Omental fat pad (tissue), 4 donors: ENCODE results near the gene KRTAP10-3. TPM values are rescaled to one million over a fixed set of nuclear protein-coding genes. Genes with fewer than 3 reads are reported as not detected.

ENCODE experiments used
- ATAC-seq: fragments of 150-250 bp; one replicate; pipeline ENCODE4 v1.9.1; 2016; ENCODE audit warnings: mild to moderate bottlenecking, moderate library complexity; ENCODE audit not compliant: low FRiP score
- DNase-seq: peaks from one replicate; pipeline ENCODE4 v3.0.0-alpha.2; 2019; ENCODE audit warnings: low spot score
- total RNA-seq, 4 donors: library from RNA; depleted of rRNA; stranded (reverse); fragments of >200 nt; gene quantifications; one replicate each; pipeline ENCODE4 v1.1.0, GENCODE V29; 2016
- TF ChIP-seq, protein P1 (sequence below), 3 donors: fragments of 450-650 bp; IDR thresholded peaks; one replicate each; pipeline ENCODE4 v1.5.1; 2016 to 2017; ENCODE audit warnings: antibody characterized with exemption in 3 of 3, mild to moderate bottlenecking in 3 of 3, moderate library complexity in 2 of 3

KRTAP10-3 gene
- total RNA-seq, 4 donors from 2014 or later, result not detected

DNA sequence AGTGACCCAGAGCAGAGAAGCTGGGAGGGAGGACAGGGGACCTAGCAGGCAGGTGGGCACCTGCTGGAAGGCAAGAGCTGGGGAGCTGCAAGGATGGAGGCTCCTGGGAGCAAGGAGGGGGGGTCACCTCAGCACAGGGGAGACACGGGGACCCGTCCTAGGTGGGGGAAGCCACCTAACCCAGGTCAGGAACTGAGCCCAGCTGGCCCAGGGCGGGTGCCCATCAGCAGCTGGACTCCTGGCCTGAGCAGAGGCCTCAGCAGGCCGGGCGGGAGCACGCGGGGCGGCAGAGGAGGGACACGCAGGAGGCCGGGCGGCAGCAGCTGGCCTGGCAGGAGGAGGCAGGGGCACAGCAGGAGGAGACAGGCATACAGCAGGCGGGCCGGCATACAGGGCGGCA, 19.5 kb downstream of the KRTAP10-3 start:
- DNase-seq (no peak), ATAC-seq (no peak)
- TF ChIP-seq, protein P1, sequence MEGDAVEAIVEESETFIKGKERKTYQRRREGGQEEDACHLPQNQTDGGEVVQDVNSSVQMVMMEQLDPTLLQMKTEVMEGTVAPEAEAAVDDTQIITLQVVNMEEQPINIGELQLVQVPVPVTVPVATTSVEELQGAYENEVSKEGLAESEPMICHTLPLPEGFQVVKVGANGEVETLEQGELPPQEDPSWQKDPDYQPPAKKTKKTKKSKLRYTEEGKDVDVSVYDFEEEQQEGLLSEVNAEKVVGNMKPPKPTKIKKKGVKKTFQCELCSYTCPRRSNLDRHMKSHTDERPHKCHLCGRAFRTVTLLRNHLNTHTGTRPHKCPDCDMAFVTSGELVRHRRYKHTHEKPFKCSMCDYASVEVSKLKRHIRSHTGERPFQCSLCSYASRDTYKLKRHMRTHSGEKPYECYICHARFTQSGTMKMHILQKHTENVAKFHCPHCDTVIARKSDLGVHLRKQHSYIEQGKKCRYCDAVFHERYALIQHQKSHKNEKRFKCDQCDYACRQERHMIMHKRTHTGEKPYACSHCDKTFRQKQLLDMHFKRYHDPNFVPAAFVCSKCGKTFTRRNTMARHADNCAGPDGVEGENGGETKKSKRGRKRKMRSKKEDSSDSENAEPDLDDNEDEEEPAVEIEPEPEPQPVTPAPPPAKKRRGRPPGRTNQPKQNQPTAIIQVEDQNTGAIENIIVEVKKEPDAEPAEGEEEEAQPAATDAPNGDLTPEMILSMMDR (IDR thresholded peaks at IDR 0.05), result no peak

DNA sequence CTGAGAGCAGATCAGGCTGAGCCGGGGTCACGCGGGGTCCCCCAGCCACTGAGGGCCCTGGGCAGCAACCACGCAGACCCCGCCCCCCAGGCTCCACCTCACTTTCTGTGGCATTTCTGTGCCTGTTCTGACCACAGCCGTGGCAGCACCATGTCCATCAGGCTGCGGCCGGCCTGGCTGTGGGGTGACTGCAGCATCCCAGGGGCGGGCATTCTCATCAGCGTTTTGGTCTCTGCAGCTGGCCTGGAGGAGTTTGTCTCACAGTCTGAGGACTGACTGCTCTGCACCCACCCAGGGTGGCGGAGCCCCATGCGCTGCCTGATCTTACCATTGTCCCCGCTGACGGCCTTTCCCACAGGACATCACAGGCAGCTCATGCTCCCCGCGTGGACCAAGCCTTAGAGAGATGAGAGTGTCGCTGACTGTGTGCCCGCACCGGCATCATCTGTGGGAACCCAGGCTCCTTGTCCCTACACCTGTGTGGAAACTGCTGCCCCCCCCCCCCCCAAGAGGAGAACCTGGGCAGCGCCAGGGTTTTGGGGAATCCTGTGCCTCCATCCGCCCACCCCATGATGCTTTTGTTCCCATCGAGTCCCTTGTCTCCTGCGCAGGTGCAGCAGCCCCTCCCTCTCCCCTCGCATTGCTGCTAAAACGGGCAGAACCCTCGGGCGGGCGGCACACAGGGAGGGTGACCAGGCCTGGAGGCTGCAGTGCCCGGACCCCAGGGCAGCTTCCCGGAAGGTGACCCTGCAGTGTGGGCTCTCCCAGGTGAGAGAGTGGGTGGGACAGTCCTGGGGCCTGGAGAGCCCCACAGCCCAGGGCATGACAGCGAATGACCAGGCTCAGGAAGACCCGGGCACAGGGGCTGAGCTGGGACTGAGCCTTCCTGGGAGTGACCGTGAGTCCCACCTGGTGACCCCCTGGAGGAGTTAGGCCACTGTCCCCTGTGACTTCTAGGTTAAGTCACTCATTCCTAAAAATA, 20.4 kb downstream of the KRTAP10-3 start:
- DNase-seq, result no peak
- no peak for ATAC-seq
- TF ChIP-seq, protein P1 (IDR thresholded peaks at IDR 0.05), result no peak

DNA sequence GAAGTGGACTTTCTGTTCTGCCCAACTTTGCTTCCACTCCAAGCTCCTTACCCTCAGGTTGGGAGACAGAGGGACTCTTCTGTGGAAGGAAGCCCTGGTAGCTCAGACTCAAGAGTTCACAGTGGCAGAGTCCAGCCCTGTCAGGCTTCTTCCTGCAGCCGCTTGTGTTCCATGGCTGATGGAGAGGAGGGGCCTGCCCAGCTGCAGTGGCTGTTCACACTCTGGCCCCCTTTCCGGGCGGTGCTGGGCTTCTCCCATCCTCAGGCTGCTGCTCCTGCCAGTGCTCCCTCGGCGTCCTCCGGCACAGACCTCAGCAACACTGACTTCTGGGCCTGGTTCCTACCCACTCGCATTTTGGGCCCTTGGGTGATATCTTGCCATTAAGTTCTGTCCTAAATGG, 22.6 kb downstream of the KRTAP10-3 start:
- DNase-seq (no peak), ATAC-seq (no peak)
- TF ChIP-seq, protein P1 (IDR thresholded peaks at IDR 0.05), result no peak

DNA sequence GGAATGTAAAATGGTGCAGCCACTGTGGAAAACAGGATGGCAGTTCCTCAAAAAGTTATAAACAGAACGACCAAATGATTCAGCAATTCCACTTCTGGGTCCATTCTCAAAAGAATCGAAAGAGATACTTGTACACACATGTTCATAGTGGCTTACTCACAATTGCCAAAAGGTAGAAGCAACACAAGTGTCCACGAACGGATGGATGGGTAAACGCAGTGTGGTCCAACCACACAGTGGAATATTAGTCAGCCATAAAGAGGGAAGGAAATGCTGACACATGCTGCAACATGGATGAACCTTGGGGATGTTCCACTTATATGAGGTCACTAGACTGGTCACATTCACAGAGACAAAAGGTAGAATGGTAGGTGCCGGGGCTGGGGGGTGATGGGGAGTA, 23.9 kb downstream of the KRTAP10-3 start:
- TF ChIP-seq, protein P1 (IDR thresholded peaks at IDR 0.05), result no peak
- ATAC-seq (no peak), DNase-seq (no peak)

DNA sequence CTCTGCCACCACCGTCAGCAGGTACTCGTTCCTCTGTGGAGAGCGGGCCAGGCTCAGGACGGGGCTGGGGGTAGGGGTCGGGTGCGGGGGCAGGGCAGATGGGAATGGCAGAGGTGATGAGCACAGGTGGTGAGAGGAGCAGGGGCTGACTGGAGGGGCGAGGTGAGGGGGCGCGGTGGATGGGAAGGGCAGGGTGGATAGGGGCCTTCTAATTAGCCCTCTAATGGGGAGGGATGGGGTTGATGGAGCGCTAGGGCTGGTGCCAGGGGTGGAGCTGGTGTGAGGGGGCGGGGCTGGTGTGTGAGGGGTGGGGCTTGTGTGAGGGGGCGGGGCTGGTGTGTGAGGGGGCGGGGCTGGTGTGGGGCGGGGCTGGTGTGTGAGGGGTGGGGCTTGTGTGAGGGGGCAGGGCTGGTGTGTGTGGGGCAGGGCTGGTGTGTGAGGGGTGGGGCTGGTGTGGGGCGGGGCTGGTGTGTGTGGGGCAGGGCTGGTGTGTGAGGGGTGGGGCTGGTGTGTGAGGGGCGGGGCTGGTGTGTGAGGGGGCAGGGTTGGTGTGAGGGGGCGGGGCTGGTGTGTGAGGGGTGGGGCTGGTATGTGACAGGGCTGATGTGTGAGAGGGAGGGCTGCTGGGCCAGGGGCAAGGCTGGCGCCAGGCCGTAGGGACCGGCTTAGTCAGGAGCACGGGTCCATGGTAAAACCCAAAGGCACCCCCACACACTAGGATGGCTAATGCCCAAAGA, 24.5 kb downstream of the KRTAP10-3 start:
- TF ChIP-seq, protein P1 (IDR thresholded peaks at IDR 0.05), result no peak
- ATAC-seq, result no peak
- no peak for DNase-seq

DNA sequence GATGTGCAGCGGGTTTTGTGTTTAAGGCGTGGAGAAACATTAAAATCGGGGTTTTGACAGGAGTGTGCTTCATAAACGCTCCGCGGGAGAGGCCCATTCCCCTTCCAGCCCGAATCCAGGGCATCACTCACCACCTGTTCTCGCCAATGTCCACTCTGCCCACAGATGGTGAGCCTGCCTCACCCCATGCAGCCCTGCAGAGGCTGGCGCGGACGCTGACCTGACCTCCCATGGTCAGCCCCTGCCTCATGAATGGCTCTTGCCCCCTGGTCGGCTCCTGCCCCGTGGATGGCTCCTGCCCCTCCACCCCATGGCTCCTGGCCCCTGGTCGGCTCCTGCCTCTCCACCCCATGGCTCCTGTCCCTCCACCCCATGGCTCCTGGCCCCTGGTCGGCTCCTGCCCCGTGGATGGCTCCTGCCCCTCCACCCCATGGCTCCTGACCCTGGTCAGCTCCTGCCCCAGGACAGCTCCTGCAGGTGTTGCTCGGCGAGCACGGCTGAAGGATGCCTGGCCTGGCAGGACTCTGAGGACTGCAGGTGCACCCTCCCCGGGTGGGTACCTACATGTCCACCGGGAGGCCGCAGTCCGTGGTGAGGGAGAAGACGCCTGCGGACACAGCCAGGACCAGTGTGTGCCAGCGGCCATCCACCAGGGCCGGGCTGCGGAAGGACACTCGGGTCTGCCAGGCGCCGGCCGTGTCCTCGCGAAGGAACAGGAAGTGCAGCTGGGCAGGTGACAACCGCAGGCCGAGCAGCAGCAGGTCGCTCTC, 25.3 kb downstream of the KRTAP10-3 start:
- DNase-seq (no peak), ATAC-seq (no peak)
- TF ChIP-seq, protein P1 (IDR thresholded peaks at IDR 0.05), result no peak
